Measurements from ENCODE around the gene PREX1. TPM values are rescaled to one million over a fixed set of nuclear protein-coding genes. Genes with fewer than 3 reads are reported as not detected.

PREX1 gene
- total RNA-seq, 2 experiments from 2014 or later = 20.7 to 25.3 TPM

GRCh38 chr20:48649868-48650267 lies 177.9 kb downstream of the PREX1 start:
- no peaks in the 10 kb centered on the region for H3K9me2 ChIP-seq (ENCODE audit: insufficient read depth, low read length)
- ChIA-PET CTCF (ENCODE audit: unreplicated experiment) (no interaction called here), POLR2A (no interaction called here)
- no peak overlapping the region for H3K27ac ChIP-seq (ENCODE audit: low read depth, low read length, poor library complexity, severe bottlenecking)
- no peaks in the 10 kb centered on the region for H4K20me1 ChIP-seq (ENCODE audit: insufficient read depth, low read length)
- BruUV-seq (replicated peaks) = no TSS peak
- H3K79me2 ChIP-seq (ENCODE audit: insufficient read depth, low read depth, low read length) = no peaks in the 10 kb centered on the region
- DNase-seq (ENCODE audit: low spot score) = no peak
- no peak overlapping the region for H3K4me2 ChIP-seq (ENCODE audit: low read length)
- no peaks in the 10 kb centered on the region for H3K9me3 ChIP-seq (ENCODE audit: low read length)
- no peak overlapping the region for H2AFZ ChIP-seq (ENCODE audit: low read length)
- H3K4me3 ChIP-seq (ENCODE audit: low read depth, low read length, poor library complexity, severe bottlenecking) = no peak overlapping the region
- TF ChIP-seq CTCF (conservative IDR thresholded peaks at IDR 0.05; ENCODE audit: low read length) (no peak), EZH2phosphoT487 (IDR thresholded peaks at IDR 0.05; ENCODE audit: borderline replicate concordance, low read depth, low read length) (no peak)
- H3K36me3 ChIP-seq (ENCODE audit: insufficient read depth, low read length) = peaks cover 43% of the 10 kb centered on the region
- intact Hi-C loops (cut with micrococcal nuclease; ENCODE audit: unreplicated experiment) = no loop called here
- H3K4me1 ChIP-seq (ENCODE audit: insufficient read depth, low read length, poor library complexity, severe bottlenecking) = no peaks in the 10 kb centered on the region

GRCh38 chr20:48649104-48649626 lies 178.6 kb downstream of the PREX1 start:
- DNase-seq (ENCODE audit: low spot score) = no peak
- no TSS peak for BruUV-seq (replicated peaks)
- Histone ChIP-seq H3K4me3 (ENCODE audit: low read depth, low read length, poor library complexity, severe bottlenecking) (no peak overlapping the region), H3K9me3 (ENCODE audit: low read length) (no peaks in the 10 kb centered on the region), H2AFZ (ENCODE audit: low read length) (no peak overlapping the region), H3K27ac (ENCODE audit: low read depth, low read length, poor library complexity, severe bottlenecking) (no peak overlapping the region), H3K36me3 (ENCODE audit: insufficient read depth, low read length) (peaks cover 49% of the 10 kb centered on the region), H4K20me1 (ENCODE audit: insufficient read depth, low read length) (no peaks in the 10 kb centered on the region), H3K79me2 (ENCODE audit: insufficient read depth, low read depth, low read length) (no peaks in the 10 kb centered on the region), H3K4me2 (ENCODE audit: low read length) (no peak overlapping the region), H3K9me2 (ENCODE audit: insufficient read depth, low read length) (no peaks in the 10 kb centered on the region), H3K4me1 (ENCODE audit: insufficient read depth, low read length, poor library complexity, severe bottlenecking) (no peaks in the 10 kb centered on the region)
- TF ChIP-seq CTCF (conservative IDR thresholded peaks at IDR 0.05; ENCODE audit: low read length) (no peak), EZH2phosphoT487 (IDR thresholded peaks at IDR 0.05; ENCODE audit: borderline replicate concordance, low read depth, low read length) (no peak)
- CTCF ChIA-PET (ENCODE audit: unreplicated experiment) = no interaction called here
- intact Hi-C loops (cut with micrococcal nuclease; ENCODE audit: unreplicated experiment) = no loop called here
- POLR2A ChIA-PET = no interaction called here

DNA sequence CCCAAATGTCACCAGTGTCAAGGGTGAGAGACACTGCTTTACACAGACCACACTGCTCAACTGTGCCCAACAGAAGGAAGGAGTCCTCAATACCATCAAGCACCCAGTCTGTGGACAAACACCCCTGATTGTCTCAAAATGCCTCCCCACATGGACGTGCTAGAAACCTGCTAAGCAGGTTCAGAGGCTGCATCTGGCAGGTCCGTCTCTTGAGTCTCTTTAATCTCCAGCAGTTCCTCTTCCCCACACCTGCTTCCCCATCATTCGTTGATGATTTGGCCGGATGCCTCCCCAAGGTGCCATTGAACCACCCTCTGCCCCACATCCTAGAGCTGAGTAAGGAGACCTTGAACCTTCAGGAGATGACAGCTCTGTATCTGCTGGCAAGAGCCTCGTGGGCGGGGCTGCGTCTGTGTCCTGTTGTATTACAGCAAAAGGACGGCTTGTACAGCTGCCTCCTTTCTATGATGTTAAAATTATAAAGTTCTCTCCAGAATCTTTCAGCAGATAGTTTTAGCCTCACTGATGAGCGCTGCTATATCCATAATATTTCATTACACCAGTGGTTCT lies 179.2 kb downstream of the PREX1 start:
- TF ChIP-seq CTCF (conservative IDR thresholded peaks at IDR 0.05; ENCODE audit: low read length) (no peak), EZH2phosphoT487 (IDR thresholded peaks at IDR 0.05; ENCODE audit: borderline replicate concordance, low read depth, low read length) (no peak)
- H4K20me1 ChIP-seq (ENCODE audit: insufficient read depth, low read length) = no peaks in the 10 kb centered on the region
- H3K4me3 ChIP-seq (ENCODE audit: low read depth, low read length, poor library complexity, severe bottlenecking) = no peak overlapping the region
- BruUV-seq (replicated peaks) = no TSS peak
- no peaks in the 10 kb centered on the region for H3K79me2 ChIP-seq (ENCODE audit: insufficient read depth, low read depth, low read length)
- no peaks in the 10 kb centered on the region for H3K9me3 ChIP-seq (ENCODE audit: low read length)
- peaks cover 49% of the 10 kb centered on the region for H3K36me3 ChIP-seq (ENCODE audit: insufficient read depth, low read length)
- H3K27ac ChIP-seq (ENCODE audit: low read depth, low read length, poor library complexity, severe bottlenecking) = no peak overlapping the region
- no peak for DNase-seq (ENCODE audit: low spot score)
- CTCF ChIA-PET (ENCODE audit: unreplicated experiment) = no interaction called here
- H3K4me1 ChIP-seq (ENCODE audit: insufficient read depth, low read length, poor library complexity, severe bottlenecking) = no peaks in the 10 kb centered on the region
- intact Hi-C loops (cut with micrococcal nuclease; ENCODE audit: unreplicated experiment) = no loop called here
- H3K9me2 ChIP-seq (ENCODE audit: insufficient read depth, low read length) = no peaks in the 10 kb centered on the region
- POLR2A ChIA-PET = no interaction called here
- no peak overlapping the region for H2AFZ ChIP-seq (ENCODE audit: low read length)
- H3K4me2 ChIP-seq (ENCODE audit: low read length) = no peak overlapping the region

All from OCI-LY7 (cell line).